HCT116 (cell line): ENCODE results near the gene ADGRB3. TPM values are rescaled to one million over a fixed set of nuclear protein-coding genes. Genes with fewer than 3 reads are reported as not detected.

Source experiments
- ATAC-seq: fragments of 200-7000 bp; cut with Tn5 transposase; 2 replicates; pipeline ENCODE4 v1.9.1; 2020; ENCODE audit warnings: mild to moderate bottlenecking, moderate library complexity
- BruUV-seq: library from RNA; stranded (reverse); fragments of 400-500 nt; replicated peaks from 2 replicates; lab custom pipeline; 2021; lab: Mats Ljungman, UMichigan
- CTCF ChIA-PET: fragments of 300-600 bp; sonication (Branson Sonifier 250); formaldehyde crosslinking; loops from one replicate; lab custom pipeline; 2021; ENCODE audit warnings: antibody characterized with exemption; lab: Charles Lee
- POLR2A ChIA-PET: fragments of 300-600, 350-600 bp; sonication (Branson Sonifier 250); formaldehyde crosslinking; loops from one replicate; lab custom pipeline; 2021; ENCODE audit warnings: antibody characterized with exemption; lab: Charles Lee
- RAD21 ChIA-PET, 2 experiments: fragments of 300-600 bp; sonication (Branson Sonifier 250); formaldehyde crosslinking; loops; one replicate each; lab custom pipeline; 2023; ENCODE audit warnings: low total read pairs in 2 of 2; ENCODE audit not compliant: uncharacterized antibody in 2 of 2, unreplicated experiment in 2 of 2, low non-redundant PET in 1 of 2; lab: Charles Lee
- DNase-seq: peaks from one replicate; pipeline ENCODE4 v3.0.0-alpha.2; 2010; ENCODE audit warnings: low read depth, low spot score
- H2AFZ ChIP-seq: fragments of 200-600 bp; shearing (Covaris generic), sonication (generic); 2 replicates; pipeline ENCODE4 v1.6.1; 2017; ENCODE audit warnings: low read depth, mixed run types, mixed read lengths, antibody characterized with exemption, low read length; ENCODE audit not compliant: poor library complexity, severe bottlenecking
- H3K27ac ChIP-seq: 2 replicates; pipeline ENCODE4 v1.5.1; 2012; ENCODE audit warnings: low read depth, low read length
- H3K27me3 ChIP-seq: fragments of 200-600 bp; sonication (generic); 2 replicates; pipeline ENCODE4 v1.6.1; 2016; ENCODE audit warnings: mixed run types, low read length, mixed read lengths; ENCODE audit not compliant: insufficient read depth
- H3K36me3 ChIP-seq, 2 experiments: fragments of 200-500 bp in 1 of 2; fragments of 200-600 bp in 1 of 2; sonication (Bioruptor generic) in 1 of 2; sonication (generic) in 1 of 2; 2 replicates each; pipeline versions ENCODE4 v1.5.1 to v1.6.1; 2014 to 2016; ENCODE audit warnings: low read length in 2 of 2, inconsistent platforms in 1 of 2, mixed read lengths in 1 of 2, mixed run types in 1 of 2; ENCODE audit not compliant: insufficient read depth in 2 of 2, control insufficient read depth in 1 of 2
- H3K4me1 ChIP-seq, 2 experiments: fragments of 200-600 bp in 1 of 2; sonication (generic) in 1 of 2; 2 replicates each; pipeline versions ENCODE4 v1.5.1 to v1.6.1; 2012 to 2017; ENCODE audit warnings: low read length in 2 of 2, inconsistent platforms in 1 of 2, mild to moderate bottlenecking in 1 of 2, mixed read lengths in 1 of 2, mixed run types in 1 of 2, moderate library complexity in 1 of 2; ENCODE audit not compliant: insufficient read depth in 2 of 2, control insufficient read depth in 1 of 2
- H3K4me2 ChIP-seq: fragments of 200-600 bp; sonication (generic); 2 replicates; pipeline ENCODE4 v1.6.1; 2017; ENCODE audit warnings: mixed run types, low read length, mixed read lengths
- H3K4me3 ChIP-seq, 2 experiments: fragments of 200-600 bp in 1 of 2; sonication (generic) in 1 of 2; replicated peaks in 1 of 2; 2 replicates each; pipeline ENCODE4 v1.5.1; 2011 to 2016; ENCODE audit warnings: low read length in 2 of 2, control low read depth in 1 of 2, low read depth in 1 of 2, mild to moderate bottlenecking in 1 of 2, mixed read lengths in 1 of 2, mixed run types in 1 of 2
- H3K79me2 ChIP-seq: fragments of 200-600 bp; sonication (generic); 2 replicates; pipeline ENCODE4 v1.6.1; 2017; ENCODE audit warnings: mild to moderate bottlenecking, mixed run types, low read length, moderate library complexity, mixed read lengths; ENCODE audit not compliant: insufficient read depth
- H3K9ac ChIP-seq: fragments of 200-600 bp; sonication (generic); 2 replicates; pipeline ENCODE4 v1.6.1; 2016; ENCODE audit warnings: low read length, mixed read lengths
- H3K9me2 ChIP-seq: fragments of 200-600 bp; sonication (generic), shearing (Covaris generic); 2 replicates; pipeline ENCODE4 v1.6.1; 2017; ENCODE audit warnings: mixed run types, mild to moderate bottlenecking, moderate library complexity; ENCODE audit not compliant: insufficient read depth
- H3K9me3 ChIP-seq, 2 experiments: fragments of 200-500 bp in 1 of 2; fragments of 200-600 bp in 1 of 2; sonication (Bioruptor generic) in 1 of 2; sonication (generic) in 1 of 2; 2 replicates each; pipeline ENCODE4 v1.6.1; 2014 to 2017; ENCODE audit warnings: low read length in 2 of 2, mixed read lengths in 2 of 2, inconsistent platforms in 1 of 2, low read depth in 1 of 2, mild to moderate bottlenecking in 1 of 2, mixed run types in 1 of 2, moderate library complexity in 1 of 2; ENCODE audit not compliant: control insufficient read depth in 1 of 2, insufficient read depth in 1 of 2
- H4K20me1 ChIP-seq: fragments of 200-600 bp; sonication (generic), shearing (Covaris generic); 2 replicates; pipeline ENCODE4 v1.6.1; 2017; ENCODE audit warnings: mixed run types, mild to moderate bottlenecking, moderate library complexity; ENCODE audit not compliant: insufficient read depth
- CBX3 ChIP-seq: IDR thresholded peaks from 2 replicates; pipeline ENCODE4 v1.6.1; 2012; ENCODE audit warnings: low read depth
- EGR1 ChIP-seq: IDR thresholded peaks from 2 replicates; pipeline ENCODE4 v1.6.1; 2012; ENCODE audit warnings: low read depth
- ELF1 ChIP-seq: IDR thresholded peaks from 2 replicates; pipeline ENCODE4 v1.6.1; 2012; ENCODE audit warnings: low read depth, borderline replicate concordance
- EZH2 ChIP-seq: fragments of 200-600 bp; sonication (generic); IDR thresholded peaks from 2 replicates; pipeline ENCODE4 v1.6.1; 2017; ENCODE audit warnings: antibody characterized with exemption, mixed run types
- JUND ChIP-seq: IDR thresholded peaks from 2 replicates; pipeline ENCODE4 v1.6.1; 2012
- POLR2AphosphoS5 ChIP-seq: IDR thresholded peaks from 2 replicates; pipeline ENCODE4 v1.6.1; 2011; ENCODE audit warnings: mild to moderate bottlenecking, low read depth, low read length, moderate library complexity
- SIN3A ChIP-seq: IDR thresholded peaks from 2 replicates; pipeline ENCODE4 v1.6.1; 2012; ENCODE audit warnings: low read depth
- SP1 ChIP-seq: IDR thresholded peaks from 2 replicates; pipeline ENCODE4 v1.6.1; 2012; ENCODE audit warnings: low read depth
- SRF ChIP-seq: IDR thresholded peaks from 2 replicates; pipeline ENCODE4 v1.6.1; 2012; ENCODE audit warnings: low read depth
- TCF7L2 ChIP-seq: IDR thresholded peaks from 2 replicates; pipeline ENCODE4 v1.7.0; 2011; ENCODE audit warnings: borderline replicate concordance, inconsistent platforms; ENCODE audit not compliant: insufficient read depth, insufficient read length; ENCODE audit errors: extremely low read depth
- ZFX ChIP-seq: fragments of 450-650 bp; IDR thresholded peaks from 2 replicates; pipeline ENCODE4 v1.6.1; 2017
- intact Hi-C: fragments of 100-400 bp; cut with micrococcal nuclease; formaldehyde crosslinking; loops from 2 replicates; pipeline ENCODE4 v1.10.0; 2022
- total RNA-seq: library from RNA; stranded (reverse); gene quantifications from one replicate; pipeline ENCODE4 v1.2.1, GENCODE V29; 2021; ENCODE audit not compliant: unreplicated experiment
- TF ChIP-seq, protein P1 (sequence below): IDR thresholded peaks from 2 replicates; pipeline ENCODE4 v1.6.1; 2012; ENCODE audit warnings: low read depth
- TF ChIP-seq, protein P2 (sequence below): IDR thresholded peaks from 2 replicates; pipeline ENCODE4 v1.6.1; 2012
- TF ChIP-seq, protein P3 (sequence below): IDR thresholded peaks from 2 replicates; pipeline ENCODE4 v1.6.1; 2011; ENCODE audit warnings: mild to moderate bottlenecking, low read length, moderate library complexity; ENCODE audit not compliant: insufficient replicate concordance; ENCODE audit errors: extremely low read depth
- TF ChIP-seq, protein P4 (sequence below): IDR thresholded peaks from 2 replicates; pipeline ENCODE4 v1.6.1; 2012

The ADGRB3 gene
- total RNA-seq, 1 experiment from 2014 or later, result not detected

DNA sequence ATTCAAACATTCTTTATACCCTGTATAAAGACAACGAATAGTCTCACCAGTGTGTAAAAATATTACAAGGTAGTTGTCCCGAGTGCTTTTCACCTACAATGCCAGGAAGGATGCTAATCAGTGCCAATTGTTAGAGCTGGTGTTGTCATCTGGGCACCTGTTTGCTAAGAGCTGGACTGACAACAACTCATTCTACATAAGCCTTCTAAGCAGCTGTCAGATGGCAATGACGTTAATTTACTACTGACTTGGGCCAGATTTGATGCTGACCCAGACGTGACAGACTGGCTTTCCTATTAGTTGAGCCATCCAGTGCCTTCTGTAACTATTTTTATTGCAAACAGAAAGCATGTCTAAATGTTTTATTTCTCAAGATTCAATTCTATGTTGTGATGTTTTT lies 355.2 kb downstream of the ADGRB3 start:
- Histone ChIP-seq H3K9ac (no peak overlapping the region), H3K4me2 (no peak overlapping the region), H3K36me3 (no peaks in the 10 kb centered on the region), H3K4me1 (no peaks in the 10 kb centered on the region), H2AFZ (no peak overlapping the region), H3K9me2 (no peaks in the 10 kb centered on the region), H4K20me1 (no peaks in the 10 kb centered on the region), H3K9me3 (peaks cover 0 to 15% of the 10 kb centered on the region in 2 experiments; a peak in 2 of 4 replicates), H3K27ac (no peak overlapping the region), H3K4me3 (no peak overlapping the region), H3K79me2 (no peaks in the 10 kb centered on the region), H3K27me3 (no peaks in the 10 kb centered on the region)
- BruUV-seq, result no TSS peak
- POLR2A ChIA-PET, result no interaction called here
- CTCF ChIA-PET, result no interaction called here
- RAD21 ChIA-PET, result no interaction called here
- no peak for ATAC-seq
- intact Hi-C loops, result no loop called here
- TF ChIP-seq JUND, result no peak
- TF ChIP-seq EGR1, result no peak
- TF ChIP-seq, protein P1, sequence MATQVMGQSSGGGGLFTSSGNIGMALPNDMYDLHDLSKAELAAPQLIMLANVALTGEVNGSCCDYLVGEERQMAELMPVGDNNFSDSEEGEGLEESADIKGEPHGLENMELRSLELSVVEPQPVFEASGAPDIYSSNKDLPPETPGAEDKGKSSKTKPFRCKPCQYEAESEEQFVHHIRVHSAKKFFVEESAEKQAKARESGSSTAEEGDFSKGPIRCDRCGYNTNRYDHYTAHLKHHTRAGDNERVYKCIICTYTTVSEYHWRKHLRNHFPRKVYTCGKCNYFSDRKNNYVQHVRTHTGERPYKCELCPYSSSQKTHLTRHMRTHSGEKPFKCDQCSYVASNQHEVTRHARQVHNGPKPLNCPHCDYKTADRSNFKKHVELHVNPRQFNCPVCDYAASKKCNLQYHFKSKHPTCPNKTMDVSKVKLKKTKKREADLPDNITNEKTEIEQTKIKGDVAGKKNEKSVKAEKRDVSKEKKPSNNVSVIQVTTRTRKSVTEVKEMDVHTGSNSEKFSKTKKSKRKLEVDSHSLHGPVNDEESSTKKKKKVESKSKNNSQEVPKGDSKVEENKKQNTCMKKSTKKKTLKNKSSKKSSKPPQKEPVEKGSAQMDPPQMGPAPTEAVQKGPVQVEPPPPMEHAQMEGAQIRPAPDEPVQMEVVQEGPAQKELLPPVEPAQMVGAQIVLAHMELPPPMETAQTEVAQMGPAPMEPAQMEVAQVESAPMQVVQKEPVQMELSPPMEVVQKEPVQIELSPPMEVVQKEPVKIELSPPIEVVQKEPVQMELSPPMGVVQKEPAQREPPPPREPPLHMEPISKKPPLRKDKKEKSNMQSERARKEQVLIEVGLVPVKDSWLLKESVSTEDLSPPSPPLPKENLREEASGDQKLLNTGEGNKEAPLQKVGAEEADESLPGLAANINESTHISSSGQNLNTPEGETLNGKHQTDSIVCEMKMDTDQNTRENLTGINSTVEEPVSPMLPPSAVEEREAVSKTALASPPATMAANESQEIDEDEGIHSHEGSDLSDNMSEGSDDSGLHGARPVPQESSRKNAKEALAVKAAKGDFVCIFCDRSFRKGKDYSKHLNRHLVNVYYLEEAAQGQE, result no peak
- TF ChIP-seq TCF7L2, result no peak
- no peak for TF ChIP-seq SRF
- TF ChIP-seq SIN3A, result no peak
- TF ChIP-seq SP1, result no peak
- TF ChIP-seq ELF1, result no peak
- TF ChIP-seq EZH2, result no peak
- TF ChIP-seq POLR2AphosphoS5, result no peak
- TF ChIP-seq, protein P2, sequence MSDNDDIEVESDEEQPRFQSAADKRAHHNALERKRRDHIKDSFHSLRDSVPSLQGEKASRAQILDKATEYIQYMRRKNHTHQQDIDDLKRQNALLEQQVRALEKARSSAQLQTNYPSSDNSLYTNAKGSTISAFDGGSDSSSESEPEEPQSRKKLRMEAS, result no peak
- no peak for TF ChIP-seq CBX3
- TF ChIP-seq, protein P3, sequence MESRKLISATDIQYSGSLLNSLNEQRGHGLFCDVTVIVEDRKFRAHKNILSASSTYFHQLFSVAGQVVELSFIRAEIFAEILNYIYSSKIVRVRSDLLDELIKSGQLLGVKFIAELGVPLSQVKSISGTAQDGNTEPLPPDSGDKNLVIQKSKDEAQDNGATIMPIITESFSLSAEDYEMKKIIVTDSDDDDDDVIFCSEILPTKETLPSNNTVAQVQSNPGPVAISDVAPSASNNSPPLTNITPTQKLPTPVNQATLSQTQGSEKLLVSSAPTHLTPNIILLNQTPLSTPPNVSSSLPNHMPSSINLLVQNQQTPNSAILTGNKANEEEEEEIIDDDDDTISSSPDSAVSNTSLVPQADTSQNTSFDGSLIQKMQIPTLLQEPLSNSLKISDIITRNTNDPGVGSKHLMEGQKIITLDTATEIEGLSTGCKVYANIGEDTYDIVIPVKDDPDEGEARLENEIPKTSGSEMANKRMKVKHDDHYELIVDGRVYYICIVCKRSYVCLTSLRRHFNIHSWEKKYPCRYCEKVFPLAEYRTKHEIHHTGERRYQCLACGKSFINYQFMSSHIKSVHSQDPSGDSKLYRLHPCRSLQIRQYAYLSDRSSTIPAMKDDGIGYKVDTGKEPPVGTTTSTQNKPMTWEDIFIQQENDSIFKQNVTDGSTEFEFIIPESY, result no peak
- no peak for TF ChIP-seq ZFX
- TF ChIP-seq, protein P4, sequence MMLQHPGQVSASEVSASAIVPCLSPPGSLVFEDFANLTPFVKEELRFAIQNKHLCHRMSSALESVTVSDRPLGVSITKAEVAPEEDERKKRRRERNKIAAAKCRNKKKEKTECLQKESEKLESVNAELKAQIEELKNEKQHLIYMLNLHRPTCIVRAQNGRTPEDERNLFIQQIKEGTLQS, result no peak
- no peak for DNase-seq
